Naive thymus-derived CD8-positive, alpha-beta T cell (primary cell): Measurements from ENCODE around the gene PLEKHG3. TPM values are rescaled to one million over a fixed set of nuclear protein-coding genes. Genes with fewer than 3 reads are reported as not detected.
A peak's percentile ranks its signal among the peaks of the same experiment; 100 is the strongest.
"Not testable (repeated sequence)": the region's sequence is repeated elsewhere in the genome, so short reads cannot be mapped to it uniquely, and the experiment has no call there.

ENCODE experiments used
- ATAC-seq, 2 donors: fragments of 150-1000 bp; cut with Tn5 transposase in 1 of 2; sonication (Bioruptor Pico), chemical (Tn5 transposase) in 1 of 2; 1 replicate in 1 of 2; 2 replicates in 1 of 2; pipeline ENCODE4 v1.10.0; 2021; ENCODE audit warnings: mild to moderate bottlenecking in 2 of 2, moderate library complexity in 2 of 2
- POLR2A ChIA-PET: fragments of 350-600 bp; sonication (Branson Sonifier 250); formaldehyde crosslinking; loops from one replicate; lab custom pipeline; 2021; ENCODE audit warnings: antibody characterized with exemption; lab: Charles Lee
- DNase-seq, 10 donors: peaks; one replicate each; pipeline versions ENCODE4 v3.0.0 to v3.0.0-alpha.2; 2020 to 2022
- H3K27ac Mint-ChIP-seq, 10 donors: one replicate each; pipeline ENCODE4 v1.8.0; 2020 to 2022; ENCODE audit warnings: mild to moderate bottlenecking in 10 of 10, mixed read lengths in 10 of 10, moderate library complexity in 4 of 10, inconsistent platforms in 1 of 10
- H3K27me3 Mint-ChIP-seq, 5 donors: one replicate each; pipeline ENCODE4 v1.8.0; 2021 to 2022; ENCODE audit warnings: mixed read lengths in 5 of 5
- H3K36me3 Mint-ChIP-seq, 3 donors: one replicate each; pipeline ENCODE4 v1.8.0; 2020 to 2022; ENCODE audit warnings: mixed read lengths in 3 of 3, mild to moderate bottlenecking in 2 of 3, inconsistent platforms in 1 of 3
- H3K4me1 Mint-ChIP-seq, 4 donors: one replicate each; pipeline ENCODE4 v1.8.0; 2021 to 2022; ENCODE audit warnings: mixed read lengths in 4 of 4
- H3K4me3 Mint-ChIP-seq, 10 donors: one replicate each; pipeline ENCODE4 v1.8.0; 2020 to 2022; ENCODE audit warnings: mild to moderate bottlenecking in 10 of 10, mixed read lengths in 10 of 10, moderate library complexity in 6 of 10, inconsistent platforms in 1 of 10
- H3K9me3 Mint-ChIP-seq, 9 donors: one replicate each; pipeline ENCODE4 v1.8.0; 2020 to 2022; ENCODE audit warnings: mixed read lengths in 9 of 9, mild to moderate bottlenecking in 3 of 9, inconsistent platforms in 1 of 9, moderate library complexity in 1 of 9
- polyA plus RNA-seq, 3 donors: library from polyadenylated mRNA; unstranded; fragments of 300-500 nt; fragmentation: Illumina TruSeq; gene quantifications; one replicate each; pipeline ENCODE4 v1.2.3, GENCODE V29; 2021
- total RNA-seq, 8 experiments: library from RNA in 2 of 8; stranded (reverse) in 2 of 8; gene quantifications; one replicate each; pipeline ENCODE4 v1.2.3 and lab custom pipeline; 2021 to 2026

The PLEKHG3 gene
- total and polyA plus RNA-seq, 5 experiments from 2014 or later, result 0.55 to 12.2 (median 1.4) TPM

GRCh38 chr14:64690607-64691006 lies 13.6 kb upstream of the PLEKHG3 start:
- POLR2A ChIA-PET, result not testable (repeated sequence)
- peaks cover 0 to 21% (median 3%) of the 10 kb centered on the region in 4 donors for H3K4me1 Mint-ChIP-seq

DNA sequence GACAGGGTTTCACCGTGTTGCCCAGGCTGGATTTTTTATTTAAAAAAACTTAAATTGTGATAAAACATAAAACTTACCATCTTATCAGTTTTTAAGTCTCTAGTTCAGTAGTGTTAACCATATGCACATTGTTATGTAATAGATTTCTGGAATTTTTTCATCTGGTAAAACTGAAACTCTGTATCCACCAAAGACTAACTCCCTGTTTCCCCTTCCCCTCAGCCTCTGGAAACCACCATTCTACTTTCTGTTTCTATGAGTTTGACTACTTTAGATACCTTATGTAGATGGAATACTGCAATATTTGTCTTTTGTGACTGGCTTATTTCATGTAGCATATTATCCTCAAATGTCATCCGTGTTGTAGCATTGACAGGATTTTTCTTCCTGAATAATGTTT lies 12.8 kb upstream of the PLEKHG3 start:
- no peak for DNase-seq
- POLR2A ChIA-PET, result no interaction called here
- H3K27me3 Mint-ChIP-seq, result peaks cover 0 to 13% (median 6%) of the 10 kb centered on the region in 5 donors
- H3K36me3 Mint-ChIP-seq, result no peaks in the 10 kb centered on the region
- no peaks in the 10 kb centered on the region for H3K9me3 Mint-ChIP-seq
- H3K27ac Mint-ChIP-seq, result no peak overlapping the region
- no peak overlapping the region for H3K4me3 Mint-ChIP-seq
- ATAC-seq, result no peak
- H3K4me1 Mint-ChIP-seq, result peaks cover 0 to 22% (median 3%) of the 10 kb centered on the region in 4 donors

More at GRCh38 chr14:64690607-64691006, 13.6 kb upstream of the PLEKHG3 start:
- not testable (repeated sequence) for DNase-seq, H3K9me3 Mint-ChIP-seq, H3K36me3 Mint-ChIP-seq, ATAC-seq, H3K4me3 Mint-ChIP-seq, H3K27ac Mint-ChIP-seq
- H3K27me3 Mint-ChIP-seq, result peaks cover 0 to 11% (median 5%) of the 10 kb centered on the region in 5 donors

DNA sequence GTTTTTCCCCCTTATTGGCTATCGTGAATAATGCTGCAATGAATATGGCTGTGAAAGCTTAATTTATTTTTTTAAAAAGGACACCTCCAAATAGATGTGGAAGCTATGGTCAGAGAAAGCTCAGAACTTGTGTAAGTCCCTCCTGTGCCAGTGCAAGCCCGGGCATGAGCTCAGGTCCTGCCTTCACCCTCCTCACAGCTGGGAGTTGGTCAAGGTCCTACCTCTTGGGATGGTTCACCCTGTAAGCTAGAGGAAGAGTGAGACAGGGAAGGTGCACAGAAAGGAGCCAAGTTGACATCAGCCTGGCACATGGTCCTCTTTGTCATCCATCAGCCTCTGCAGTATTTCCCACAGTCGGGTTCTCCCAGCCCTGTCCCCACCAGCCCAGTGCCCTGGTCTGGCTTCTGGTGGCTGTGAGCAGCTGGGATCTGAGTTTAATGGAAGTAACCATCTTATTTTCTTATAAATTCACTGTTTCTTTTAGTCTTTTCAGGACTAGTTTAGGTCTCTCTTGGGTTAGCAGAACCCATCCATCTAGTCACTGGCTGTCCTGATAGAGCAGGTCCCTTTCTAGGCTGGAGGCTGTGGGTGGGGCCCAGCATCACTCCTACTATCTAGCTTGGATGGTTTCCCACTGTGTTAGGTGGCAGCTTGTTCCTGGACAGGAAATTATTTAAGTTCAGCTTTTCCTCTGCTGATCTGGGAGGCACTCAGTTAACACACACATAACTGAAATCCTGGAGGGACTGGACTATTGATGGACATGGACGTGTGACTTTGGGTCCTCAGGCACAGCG lies 11.8 kb upstream of the PLEKHG3 start:
- H3K27ac Mint-ChIP-seq, result no peak overlapping the region
- no peak for DNase-seq
- no peak for ATAC-seq

DNA sequence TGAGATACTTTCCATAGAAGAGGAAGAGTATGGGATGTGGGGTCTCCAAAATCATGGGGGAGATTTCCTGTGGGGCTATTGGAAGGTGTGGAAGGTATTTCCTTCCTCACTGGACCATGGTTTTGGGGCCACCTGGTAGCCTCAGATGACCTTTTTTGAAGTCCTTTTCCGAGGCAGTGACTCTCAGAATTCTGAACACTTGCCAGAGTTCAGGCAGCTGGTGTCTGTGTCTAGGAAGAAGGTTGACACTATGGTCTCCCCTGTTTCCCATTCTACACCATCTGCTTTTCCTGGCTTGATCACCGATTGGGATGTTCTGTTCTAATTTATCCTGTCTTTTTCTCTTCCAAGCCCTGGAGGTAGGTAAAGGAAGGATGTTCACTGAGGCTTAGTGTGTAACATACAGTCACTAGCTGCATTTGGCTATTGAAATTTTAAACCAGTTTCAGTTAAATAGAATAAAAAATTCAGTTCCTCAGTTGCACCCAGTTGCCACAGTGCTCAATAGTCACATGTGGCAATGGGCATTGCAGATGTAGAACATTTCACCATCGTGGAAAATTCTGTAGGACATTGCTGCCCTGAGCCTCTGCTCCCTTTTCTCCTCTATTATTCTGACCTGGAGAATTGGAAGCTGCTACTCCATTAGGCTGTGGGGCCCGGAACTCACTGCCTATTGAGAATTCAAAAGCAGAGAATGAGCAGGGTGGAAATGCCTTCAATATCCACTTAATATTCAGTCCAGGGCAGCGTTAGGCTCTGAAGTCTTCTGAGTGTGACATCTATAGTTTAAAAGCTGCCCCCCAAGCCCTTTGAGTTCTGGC lies 11.0 kb upstream of the PLEKHG3 start:
- peaks cover 0 to 26% (median 3%) of the 10 kb centered on the region in 4 donors for H3K4me1 Mint-ChIP-seq

More for the DNA sequence above, 11.8 kb upstream of the PLEKHG3 start:
- Mint-ChIP-seq H3K9me3 (no peaks in the 10 kb centered on the region), H3K4me3 (no peak overlapping the region), H3K4me1 (peaks cover 0 to 29% (median 3%) of the 10 kb centered on the region in 4 donors), H3K27me3 (peaks cover 5 to 17% (median 6%) of the 10 kb centered on the region in 5 donors), H3K36me3 (no peaks in the 10 kb centered on the region)
- POLR2A ChIA-PET, result no interaction called here

GRCh38 chr14:64693810-64694165 lies 10.4 kb upstream of the PLEKHG3 start:
- peaks cover 0 to 24% (median 1%) of the 10 kb centered on the region in 4 donors for H3K4me1 Mint-ChIP-seq
- peaks cover 8 to 25% (median 9%) of the 10 kb centered on the region in 5 donors for H3K27me3 Mint-ChIP-seq

More for the DNA sequence above, 11.0 kb upstream of the PLEKHG3 start:
- Mint-ChIP-seq H3K27ac (no peak overlapping the region), H3K27me3 (peaks cover 8 to 23% (median 9%) of the 10 kb centered on the region in 5 donors), H3K9me3 (no peaks in the 10 kb centered on the region), H3K4me3 (no peak overlapping the region), H3K36me3 (no peaks in the 10 kb centered on the region)
- POLR2A ChIA-PET, result no interaction called here
- DNase-seq, result no peak
- ATAC-seq, result no peak

DNA sequence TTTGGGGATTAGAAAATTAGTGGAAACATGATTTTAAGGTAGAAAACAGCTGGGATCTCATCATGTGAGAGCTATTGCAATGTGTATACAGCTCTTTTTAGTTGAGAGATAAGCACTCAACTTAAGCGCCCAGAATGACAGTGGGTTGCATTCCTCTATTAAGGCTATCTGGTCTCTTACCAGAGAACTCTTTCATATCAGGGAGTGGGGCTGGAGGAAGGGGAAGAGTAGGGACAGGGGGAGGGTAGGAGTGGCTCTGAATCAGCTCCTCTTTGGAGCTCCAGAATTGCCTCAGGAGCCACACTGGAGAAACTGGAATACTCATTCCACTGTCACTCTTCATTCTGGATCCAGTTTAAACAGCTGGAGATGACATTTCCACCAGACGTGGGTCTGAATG lies 9.2 kb upstream of the PLEKHG3 start:
- Mint-ChIP-seq H3K36me3 (peaks cover 0 to 2% (median 0%) of the 10 kb centered on the region in 3 donors), H3K27me3 (peaks cover 4 to 28% (median 17%) of the 10 kb centered on the region in 5 donors), H3K4me1 (peaks cover 0 to 21% (median 0%) of the 10 kb centered on the region in 4 donors), H3K9me3 (no peaks in the 10 kb centered on the region), H3K27ac (no peak overlapping the region), H3K4me3 (no peak overlapping the region)
- DNase-seq (no peak), ATAC-seq (no peak)
- POLR2A ChIA-PET, result no interaction called here

More at GRCh38 chr14:64693810-64694165, 10.4 kb upstream of the PLEKHG3 start:
- no peaks in the 10 kb centered on the region for H3K36me3 Mint-ChIP-seq
- H3K9me3 Mint-ChIP-seq, result no peaks in the 10 kb centered on the region
- H3K4me3 Mint-ChIP-seq, result no peak overlapping the region
- no peak overlapping the region for H3K27ac Mint-ChIP-seq
- POLR2A ChIA-PET, result no interaction called here
- DNase-seq (no peak), ATAC-seq (no peak)

DNA sequence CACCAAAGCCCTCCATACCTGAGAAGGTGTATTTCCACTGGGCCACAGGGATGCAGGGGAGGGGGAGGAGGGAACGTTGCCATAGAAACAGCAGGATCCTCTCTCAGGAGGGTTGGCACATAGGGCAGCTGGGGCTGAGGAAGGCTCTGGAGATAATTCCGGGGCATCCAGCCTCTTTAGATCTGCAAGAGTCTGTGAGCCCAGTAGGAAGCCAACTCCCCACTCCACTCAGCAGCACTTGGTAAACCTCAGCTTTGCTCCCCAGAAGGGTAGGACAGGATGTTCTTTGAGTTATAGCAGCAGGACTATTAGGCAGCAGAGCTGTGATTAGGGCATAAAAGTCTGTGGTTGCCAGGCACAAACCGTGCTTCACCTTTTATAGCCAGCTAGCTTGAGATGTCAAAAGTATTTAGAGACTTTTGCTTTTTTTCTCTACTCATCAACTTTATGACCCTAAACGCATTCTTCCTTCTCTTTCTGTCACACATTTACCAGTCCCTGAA lies 7.8 kb upstream of the PLEKHG3 start:
- ATAC-seq (no peak), DNase-seq (peak in 1 of 10 donors; percentile 20)
- H3K4me3 Mint-ChIP-seq, result peak overlapping the region in 1 of 10 donors; percentile 50
- H3K27me3 Mint-ChIP-seq, result peaks cover 11 to 41% (median 28%) of the 10 kb centered on the region in 5 donors
- peaks cover 0 to 24% (median 0%) of the 10 kb centered on the region in 4 donors for H3K4me1 Mint-ChIP-seq
- POLR2A ChIA-PET, result no interaction called here
- H3K9me3 Mint-ChIP-seq, result no peaks in the 10 kb centered on the region
- H3K27ac Mint-ChIP-seq, result peak overlapping the region in 2 of 10 donors; percentile 74 to 79
- peaks cover 0 to 5% (median 0%) of the 10 kb centered on the region in 3 donors for H3K36me3 Mint-ChIP-seq

- H3K4me3 Mint-ChIP-seq, result no peak overlapping the region
- ATAC-seq, result no peak
- H3K9me3 Mint-ChIP-seq, result no peaks in the 10 kb centered on the region
- POLR2A ChIA-PET, result no interaction called here
- H3K4me1 Mint-ChIP-seq, result peaks cover 7 to 39% (median 13%) of the 10 kb centered on the region in 4 donors
- peaks cover 0 to 5% (median 0%) of the 10 kb centered on the region in 3 donors for H3K36me3 Mint-ChIP-seq
- DNase-seq, result no peak
- peaks cover 25 to 64% (median 48%) of the 10 kb centered on the region in 5 donors for H3K27me3 Mint-ChIP-seq
- peak overlapping the region in 3 of 10 donors; percentile 18 to 58 (median 19) for H3K27ac Mint-ChIP-seq
These were observed 5.3 kb upstream of the PLEKHG3 start for GRCh38 chr14:64698903-64699302.

DNA sequence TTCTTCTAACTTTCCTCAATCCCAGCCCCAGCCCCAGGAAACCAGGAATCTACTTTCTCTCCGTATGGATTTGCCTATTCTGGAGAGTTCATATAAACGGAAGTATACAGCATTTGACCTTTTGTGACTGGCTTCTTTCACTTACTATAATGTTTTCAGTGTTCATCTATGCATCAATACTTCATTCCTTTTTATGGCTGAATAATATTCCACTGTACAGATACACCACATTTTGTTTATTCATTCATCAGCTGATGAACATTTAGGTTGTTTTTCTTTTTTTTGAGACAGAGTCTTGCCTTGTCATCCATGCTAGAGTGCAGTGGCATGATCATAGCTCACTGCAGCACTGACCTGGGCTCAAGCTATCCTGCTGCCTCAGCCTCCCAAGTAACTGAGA lies 3.9 kb upstream of the PLEKHG3 start:
- H3K36me3 Mint-ChIP-seq, result peaks cover 0 to 5% (median 0%) of the 10 kb centered on the region in 3 donors
- DNase-seq (no peak), ATAC-seq (no peak)
- no peak overlapping the region for H3K4me3 Mint-ChIP-seq
- H3K27me3 Mint-ChIP-seq, result peaks cover 25 to 68% (median 51%) of the 10 kb centered on the region in 5 donors
- peaks cover 7 to 42% (median 16%) of the 10 kb centered on the region in 4 donors for H3K4me1 Mint-ChIP-seq
- H3K9me3 Mint-ChIP-seq, result no peaks in the 10 kb centered on the region
- POLR2A ChIA-PET, result no interaction called here
- H3K27ac Mint-ChIP-seq, result no peak overlapping the region

- ATAC-seq (no peak), DNase-seq (no peak)
- H3K36me3 Mint-ChIP-seq, result peaks cover 0 to 5% (median 0%) of the 10 kb centered on the region in 3 donors
- POLR2A ChIA-PET, result no interaction called here
- H3K4me1 Mint-ChIP-seq, result peaks cover 7 to 48% (median 19%) of the 10 kb centered on the region in 4 donors
- peaks cover 28 to 74% (median 53%) of the 10 kb centered on the region in 5 donors for H3K27me3 Mint-ChIP-seq
- H3K4me3 Mint-ChIP-seq, result no peak overlapping the region
- H3K27ac Mint-ChIP-seq, result peak overlapping the region in 1 of 10 donors; percentile 36
- no peaks in the 10 kb centered on the region for H3K9me3 Mint-ChIP-seq
These were observed 3.3 kb upstream of the PLEKHG3 start for GRCh38 chr14:64700894-64701293.

DNA sequence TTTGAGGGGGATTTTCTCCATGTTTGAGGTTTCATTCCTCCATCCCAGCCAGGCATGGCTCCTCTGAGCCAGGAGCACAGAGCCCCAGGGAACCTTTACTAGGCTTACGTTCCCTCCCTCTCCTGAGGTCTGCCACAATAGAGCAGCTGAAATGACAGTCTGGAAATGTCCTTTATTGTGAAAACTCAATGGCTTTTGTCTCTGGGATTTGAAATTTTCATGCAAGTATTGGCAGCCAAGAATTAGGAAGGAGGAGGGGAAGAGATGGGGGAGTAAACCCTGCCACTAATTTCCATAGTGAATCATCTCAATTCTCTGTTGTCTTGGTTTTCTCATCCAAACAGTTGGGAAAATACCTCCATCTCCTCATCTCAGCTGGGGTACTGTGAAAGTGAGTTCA lies 2.6 kb upstream of the PLEKHG3 start:
- H3K27ac Mint-ChIP-seq, result no peak overlapping the region
- POLR2A ChIA-PET, result no interaction called here
- H3K36me3 Mint-ChIP-seq, result peaks cover 0 to 5% (median 0%) of the 10 kb centered on the region in 3 donors
- H3K27me3 Mint-ChIP-seq, result peaks cover 28 to 80% (median 55%) of the 10 kb centered on the region in 5 donors
- no peak overlapping the region for H3K4me3 Mint-ChIP-seq
- ATAC-seq (no peak), DNase-seq (no peak)
- H3K4me1 Mint-ChIP-seq, result peaks cover 7 to 52% (median 20%) of the 10 kb centered on the region in 4 donors
- H3K9me3 Mint-ChIP-seq, result no peaks in the 10 kb centered on the region
